GM18861 (cell line): ENCODE data around the gene WNK1.
A peak's percentile ranks its signal among the peaks of the same experiment; 100 is the strongest.

Source experiments
- ATAC-seq: cut with Tn5 transposase; IDR thresholded peaks from one replicate; pipeline ENCODE4 v1.9.1; 2021; ENCODE audit not compliant: unreplicated experiment

WNK1 gene

GRCh38 chr12:938810-939209, 186.4 kb downstream of the WNK1 start:
- no peak for ATAC-seq

GRCh38 chr12:943051-943450, 190.7 kb downstream of the WNK1 start:
- ATAC-seq, result no peak

GRCh38 chr12:944211-944610, 191.8 kb downstream of the WNK1 start:
- no peak for ATAC-seq

GRCh38 chr12:946212-946611, 193.8 kb downstream of the WNK1 start:
- ATAC-seq, result no peak

GRCh38 chr12:946631-947030, 194.3 kb downstream of the WNK1 start:
- no peak for ATAC-seq

GRCh38 chr12:948238-948637, 195.9 kb downstream of the WNK1 start:
- ATAC-seq, result no peak

GRCh38 chr12:949453-950191, 197.2 kb downstream of the WNK1 start, which contains the start of gene RAD52:
TSS of gene RAD52 (minus strand) at chr12:949694. CDS start at chr12:933058, 16,636 bp downstream.
- peak; percentile 73 for ATAC-seq

- ATAC-seq, result no peak
Measured at GRCh38 chr12:951176-951575, 198.8 kb downstream of the WNK1 start.

- ATAC-seq, result no peak
Measured at GRCh38 chr12:953776-954175, 201.4 kb downstream of the WNK1 start.

GRCh38 chr12:954741-955140, 202.4 kb downstream of the WNK1 start:
- no peak for ATAC-seq

GRCh38 chr12:955939-956338, 203.6 kb downstream of the WNK1 start:
- ATAC-seq, result no peak

GRCh38 chr12:958588-959123, 206.3 kb downstream of the WNK1 start:
- ATAC-seq, result peak; percentile 80
